NCI-H748 treated with DMSO at 0.1 percent for 48 hours (cell line): ENCODE results near the gene SAT1.
A peak's percentile ranks its signal among the peaks of the same experiment; 100 is the strongest.

Source experiments
- DNase-seq: peaks from one replicate; lab custom pipeline; 2025; lab: John Stamatoyannopoulos, UW

SAT1 gene

DNA sequence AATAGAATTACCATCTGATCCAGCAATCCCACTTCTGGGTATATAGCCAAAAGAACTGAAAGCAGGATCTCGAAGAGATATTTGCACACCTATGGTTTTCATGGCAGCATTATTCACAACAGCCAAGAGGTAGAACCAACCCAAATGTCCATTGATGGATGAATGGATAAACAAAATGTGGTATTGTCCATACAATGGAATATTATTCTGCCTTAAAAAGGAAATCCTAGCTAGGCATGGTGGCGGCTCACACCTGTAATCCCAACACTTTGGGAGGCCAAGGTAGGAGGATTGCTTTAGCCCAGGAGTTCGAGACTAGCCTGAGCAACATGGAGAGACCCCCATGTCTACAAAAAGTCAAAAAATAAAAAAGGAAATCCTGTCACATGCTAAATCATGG lies 27.3 kb downstream of the SAT1 start:
- DNase-seq = no peak

DNA sequence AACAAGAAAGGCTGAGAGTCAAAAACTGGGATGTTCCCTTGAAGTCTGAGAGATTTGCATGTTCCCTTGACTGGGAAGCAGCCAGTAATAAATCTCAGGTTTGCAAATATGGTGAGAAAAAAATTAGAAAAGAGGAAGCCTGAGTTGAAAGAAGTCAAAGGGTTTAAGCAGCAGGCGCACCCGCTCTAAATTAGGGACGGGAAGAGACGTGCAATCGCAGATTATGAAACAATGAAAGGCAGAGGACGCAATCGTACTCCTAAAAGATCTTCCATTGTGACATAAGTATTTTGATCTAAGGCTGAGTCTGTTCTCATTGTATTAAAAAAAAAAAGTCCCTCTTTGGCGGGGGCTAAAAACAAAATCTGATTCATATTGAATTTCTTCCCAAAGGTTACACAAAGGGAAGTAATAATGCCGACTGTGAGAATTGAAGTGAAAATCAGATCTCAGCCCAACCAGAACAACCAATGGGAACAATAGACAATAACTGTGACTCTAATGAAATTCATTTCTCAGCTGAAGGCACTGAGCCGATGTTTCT lies 28.2 kb downstream of the SAT1 start:
- no peak for DNase-seq

DNA sequence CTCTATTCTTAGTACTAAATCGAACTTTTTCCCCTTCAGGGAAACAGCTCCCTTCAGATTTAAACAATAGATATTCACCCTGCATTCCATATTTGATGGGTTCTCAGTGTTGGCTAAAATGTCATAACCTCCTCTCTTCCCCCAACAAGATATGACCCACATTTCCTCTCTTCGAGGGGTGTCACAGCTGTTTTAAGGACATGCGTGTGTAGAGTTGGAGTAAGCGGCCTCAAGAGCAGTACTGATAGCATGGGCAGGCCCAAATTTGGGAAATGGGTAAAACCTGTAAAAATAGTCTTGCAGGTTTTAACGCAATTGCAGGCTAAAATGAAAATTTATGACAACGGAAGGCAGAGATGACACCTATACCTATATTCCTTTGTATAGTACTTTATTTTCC lies 28.7 kb downstream of the SAT1 start:
- no peak for DNase-seq

DNA sequence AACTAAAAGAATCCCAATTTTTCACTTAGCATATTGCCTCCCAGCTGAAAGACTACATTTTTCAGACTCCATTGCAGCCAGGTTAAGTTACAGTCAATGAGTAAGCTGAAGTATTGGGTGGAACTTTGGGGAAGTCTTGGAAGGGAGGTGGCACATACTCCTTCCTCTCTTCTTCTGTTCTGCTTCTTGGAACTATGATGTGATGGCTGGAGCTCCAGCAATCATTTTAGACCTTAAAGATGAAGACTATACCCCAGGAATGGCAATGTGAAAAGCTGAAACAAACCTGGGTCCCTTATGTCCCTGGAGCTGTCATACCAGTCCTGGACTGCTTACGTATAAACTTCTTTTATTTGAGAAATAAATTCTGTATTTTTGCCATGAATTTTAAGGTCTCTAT lies 30.8 kb downstream of the SAT1 start:
- no peak for DNase-seq

DNA sequence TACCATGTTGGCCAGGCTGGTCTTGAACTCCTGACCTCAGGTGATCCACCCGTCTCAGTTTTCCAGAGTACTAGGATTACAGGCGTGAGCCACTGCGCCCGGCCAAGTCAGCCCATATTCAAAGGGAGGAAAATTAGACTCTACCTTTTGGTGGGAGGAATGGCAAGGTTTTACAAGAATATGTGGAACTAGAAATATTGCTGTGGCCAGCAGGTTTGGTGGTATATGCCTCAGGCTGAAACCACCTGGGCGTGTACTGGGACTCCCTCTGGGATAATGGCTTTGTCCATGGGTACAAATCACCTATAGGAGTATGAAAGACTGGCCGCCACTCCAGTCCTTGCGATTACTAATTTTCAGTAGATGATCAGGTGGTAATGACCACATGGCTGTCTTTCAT lies 32.4 kb downstream of the SAT1 start:
- no peak for DNase-seq

DNA sequence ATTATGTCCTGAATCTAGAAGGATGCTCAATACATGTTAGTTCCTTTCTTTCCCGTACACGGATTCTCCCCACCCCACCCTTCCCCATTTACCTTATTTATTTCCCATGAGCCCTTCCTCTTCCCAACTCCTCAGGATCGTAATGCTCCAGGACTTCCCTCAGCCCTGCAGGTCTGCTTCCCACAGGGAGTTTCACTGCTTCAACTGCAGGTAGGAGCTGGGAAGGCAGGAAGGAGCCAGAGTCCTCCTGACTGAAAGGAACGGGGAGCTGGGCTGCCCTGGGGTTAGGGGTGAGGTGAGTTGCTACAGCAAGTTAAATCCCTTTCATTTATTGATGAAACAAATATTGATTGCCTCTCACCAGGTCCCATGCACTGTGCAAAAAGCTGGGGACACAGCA lies 33.2 kb downstream of the SAT1 start:
- no peak for DNase-seq

DNA sequence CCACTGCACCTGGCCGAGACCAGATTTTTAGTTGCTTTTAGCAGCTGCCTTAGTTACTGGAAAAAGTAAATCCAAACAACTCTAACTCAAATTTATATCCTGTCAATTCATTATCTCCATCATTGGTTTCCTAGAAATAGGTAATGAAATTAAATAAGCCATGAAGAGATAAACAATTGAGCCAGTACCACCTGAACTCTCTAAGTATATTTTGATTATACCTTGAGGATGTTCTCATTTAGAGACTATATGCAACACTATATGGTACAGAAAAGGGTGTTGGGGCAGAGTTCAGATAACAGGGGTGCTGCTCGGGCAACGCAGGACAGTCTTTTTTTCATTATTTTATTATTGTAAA lies 35.0 kb downstream of the SAT1 start:
- no peak for DNase-seq

DNA sequence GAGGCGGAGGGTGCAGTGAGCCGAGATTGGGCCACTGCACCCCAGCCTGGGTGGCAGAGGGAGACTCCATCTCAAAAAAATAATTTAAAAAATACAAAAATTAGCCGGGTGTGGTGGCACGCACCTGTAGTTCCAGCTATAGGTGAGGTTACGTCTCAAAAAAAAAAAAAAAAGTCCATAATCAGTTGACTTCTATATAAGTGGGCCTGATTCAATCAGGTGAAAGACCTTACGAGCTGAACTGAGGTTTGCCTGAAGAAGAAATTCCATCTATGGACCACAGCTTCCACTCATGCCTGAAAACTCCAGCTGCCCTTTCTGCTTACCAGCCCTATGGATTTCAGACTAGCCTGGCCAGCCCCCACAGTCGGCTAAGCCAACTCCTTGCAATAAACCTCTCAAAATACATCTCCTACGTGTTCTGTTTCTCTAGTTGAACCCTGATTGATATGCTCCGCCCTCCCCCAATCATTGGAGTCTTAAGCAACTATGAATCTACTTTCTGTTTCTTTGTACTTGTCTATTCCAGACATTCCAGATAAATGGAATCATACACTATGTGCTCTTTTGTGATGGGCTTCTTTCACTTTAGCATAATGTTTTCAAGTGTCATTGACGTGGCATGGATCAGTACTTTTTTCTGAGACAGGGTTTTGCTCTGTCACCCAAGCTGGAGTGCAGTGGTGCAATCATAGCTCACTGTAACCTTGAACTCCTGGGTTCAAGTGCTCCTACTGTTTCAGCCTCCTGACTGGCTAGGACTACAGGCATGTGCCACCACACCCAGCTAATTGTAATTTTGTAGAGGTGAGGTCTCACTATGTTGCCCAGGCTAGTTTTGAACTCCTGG lies 36.6 kb downstream of the SAT1 start:
- no peak for DNase-seq

DNA sequence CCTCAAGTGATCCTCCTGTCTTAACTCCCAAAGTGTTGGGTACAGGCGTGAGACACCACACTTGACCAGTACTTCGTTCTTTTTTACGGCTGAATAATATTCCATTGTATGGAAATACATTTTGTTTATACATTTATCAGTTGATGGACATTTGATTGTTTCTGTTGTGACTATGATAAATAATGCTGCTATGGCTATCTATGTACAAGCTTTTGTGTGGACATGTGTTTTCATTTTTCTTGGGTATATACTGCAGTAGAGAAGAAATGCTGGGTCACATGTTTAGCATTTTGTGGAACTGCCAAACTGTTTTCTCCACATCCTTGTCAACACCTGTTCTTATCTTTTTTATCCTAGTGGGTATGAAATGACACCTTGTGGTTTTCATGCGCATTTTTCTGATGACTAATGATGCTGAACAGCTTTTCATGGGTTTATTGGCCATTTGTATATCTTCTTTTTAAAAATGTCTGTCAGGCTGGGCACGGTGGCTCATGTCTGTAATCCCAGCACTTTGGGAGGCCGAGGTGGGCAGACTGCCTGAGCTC lies 37.3 kb downstream of the SAT1 start:
- DNase-seq = no peak

DNA sequence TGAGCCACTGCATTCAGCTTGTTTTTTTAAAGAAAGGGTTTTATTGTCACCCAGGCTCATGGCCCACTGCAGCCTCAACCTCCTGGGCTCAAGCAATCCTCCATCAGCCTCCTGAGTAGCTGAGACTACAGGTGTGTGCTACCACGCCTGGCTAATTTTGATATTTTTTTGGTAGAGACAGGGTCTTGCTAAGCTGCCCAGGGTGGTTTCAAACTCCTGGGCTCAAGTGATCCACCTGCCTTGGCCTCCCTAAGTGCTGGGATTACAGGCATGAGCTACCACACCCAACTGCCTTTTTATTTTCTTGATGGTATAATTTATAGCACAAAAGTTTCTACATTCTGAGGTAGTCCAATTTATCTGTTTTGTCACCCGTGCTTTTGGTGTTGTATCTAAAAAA lies 38.9 kb downstream of the SAT1 start:
- no peak for DNase-seq

DNA sequence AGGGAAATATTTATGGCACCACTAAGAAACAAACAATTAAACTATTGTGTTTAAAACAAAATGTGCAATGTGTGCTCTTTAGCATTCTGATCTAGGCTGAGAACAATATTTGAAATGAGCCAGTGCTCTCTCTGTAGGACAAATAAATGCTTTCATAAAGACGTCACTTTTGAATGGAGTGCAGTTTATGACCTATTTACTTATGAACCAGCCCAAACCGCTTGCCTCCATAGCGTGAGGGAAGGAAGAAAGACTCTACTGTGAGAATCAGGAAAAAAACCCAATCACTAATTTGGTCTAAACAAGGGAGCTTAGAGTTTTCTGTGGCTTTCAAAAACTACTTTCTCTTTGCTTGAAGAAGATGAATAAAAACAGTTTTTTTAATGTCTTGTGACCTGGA lies 39.4 kb downstream of the SAT1 start:
- DNase-seq = peak; percentile 80

DNA sequence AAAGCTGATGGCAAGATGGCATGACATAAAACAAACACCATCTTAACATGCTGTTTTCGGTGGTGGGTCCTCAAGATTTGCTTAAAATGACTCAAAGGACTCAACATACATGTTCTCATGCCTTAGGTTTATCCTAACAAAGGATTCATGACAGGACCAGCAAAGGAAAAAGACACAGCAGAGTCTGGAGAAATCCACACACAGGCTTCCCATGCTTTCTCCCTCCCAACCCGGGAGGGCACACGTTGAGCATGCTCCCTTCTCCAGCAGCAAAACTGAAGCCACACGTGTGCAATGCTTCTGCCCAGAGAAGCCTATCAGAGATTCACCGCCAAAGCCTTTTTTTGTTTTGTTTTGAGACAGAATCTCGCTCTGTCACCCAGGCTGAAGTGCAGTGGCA lies 39.9 kb downstream of the SAT1 start:
- no peak for DNase-seq

DNA sequence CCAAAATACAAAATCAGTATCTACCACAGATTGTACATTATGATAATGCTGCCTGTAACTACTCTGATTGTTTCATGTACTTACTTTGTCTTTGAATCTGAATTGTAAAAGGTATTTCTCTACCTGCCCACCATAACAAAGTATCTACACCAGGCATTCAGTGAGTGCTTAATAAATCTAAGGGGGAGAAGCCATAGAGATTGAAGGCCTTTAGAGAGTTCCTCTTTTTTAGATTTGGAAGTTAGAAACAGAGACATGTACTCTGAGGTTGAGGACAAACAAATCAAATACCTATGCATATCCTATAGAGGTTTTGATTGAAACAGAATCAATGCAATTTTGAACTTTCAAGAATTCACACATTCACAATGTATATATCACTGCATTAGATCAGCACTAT lies 42.7 kb downstream of the SAT1 start:
- no peak for DNase-seq

DNA sequence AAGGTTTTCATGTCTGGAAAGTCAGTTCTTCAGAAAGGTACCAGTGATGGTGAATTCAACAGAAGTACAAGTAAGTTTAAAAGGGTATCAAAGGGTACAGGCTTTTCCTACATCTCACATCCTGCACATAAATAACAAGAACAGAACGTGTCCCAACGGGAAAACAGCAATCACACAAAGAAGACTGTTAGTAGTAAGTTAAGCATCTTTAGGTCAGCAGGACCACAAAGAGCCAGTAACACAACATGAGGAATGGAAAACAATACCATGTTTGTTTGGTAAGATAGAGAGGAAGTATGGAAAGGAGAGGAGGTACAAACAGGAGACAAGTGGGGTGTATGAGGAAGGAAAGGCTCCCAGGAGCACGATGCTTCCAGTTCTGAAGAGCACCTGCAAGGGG lies 43.2 kb downstream of the SAT1 start:
- DNase-seq = no peak

DNA sequence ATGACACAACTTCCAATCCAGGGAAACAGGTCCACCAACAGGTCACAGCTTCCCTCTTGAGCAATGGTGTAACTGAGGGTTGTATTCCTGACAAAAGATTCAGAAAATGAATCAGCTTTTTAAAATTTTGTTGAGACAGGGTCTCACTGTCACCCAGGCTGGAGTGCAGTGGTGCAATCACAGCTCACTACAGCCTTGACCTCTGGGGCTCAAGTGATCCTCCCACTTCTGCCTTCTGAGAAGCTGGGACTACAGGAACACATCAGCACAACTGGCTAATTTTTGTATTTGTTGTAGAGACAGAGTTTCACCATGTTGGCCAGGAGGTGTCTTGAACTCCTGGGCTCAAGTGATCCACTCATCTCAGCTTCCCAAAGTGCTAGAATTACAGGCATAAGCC lies 43.7 kb downstream of the SAT1 start:
- DNase-seq = no peak

DNA sequence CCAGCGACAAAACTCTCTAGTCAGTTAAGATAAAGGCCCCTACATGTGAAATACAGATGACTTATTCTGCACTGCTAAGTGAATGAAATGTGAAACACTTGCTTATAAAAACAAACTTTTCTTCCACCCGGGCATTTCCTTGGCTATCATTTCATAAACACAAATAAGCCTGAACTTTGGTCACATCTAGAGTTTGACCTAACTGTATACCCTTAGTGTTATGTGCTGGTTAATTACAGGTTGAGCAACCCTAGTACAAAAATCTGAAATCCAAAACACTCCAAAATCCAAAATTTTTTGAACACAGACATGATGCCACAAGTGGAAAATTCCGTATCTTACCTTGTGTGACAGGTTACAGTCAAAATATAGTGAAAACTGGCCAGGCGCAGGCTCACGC lies 45.9 kb downstream of the SAT1 start:
- no peak for DNase-seq

DNA sequence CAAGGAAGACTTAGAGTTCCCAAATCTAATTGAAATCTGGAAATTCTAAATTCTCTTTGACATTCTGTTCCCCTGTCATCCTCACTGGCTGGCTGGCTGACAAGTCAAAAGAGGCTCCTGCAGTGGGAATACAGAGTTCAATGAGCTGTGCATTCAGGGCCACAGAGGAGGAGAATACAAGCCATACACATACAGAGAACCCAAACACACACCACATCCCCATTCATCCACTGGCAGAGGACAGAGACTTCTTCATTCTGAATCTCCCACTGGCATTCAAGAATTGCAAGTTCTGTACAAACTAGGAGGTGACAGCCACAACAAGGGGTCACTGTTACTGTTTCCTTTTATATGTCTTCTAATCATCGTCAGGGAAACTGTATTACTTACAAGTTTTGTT lies 49.7 kb downstream of the SAT1 start:
- DNase-seq = no peak
